Panc1 (cell line): ENCODE results near the gene RFT1. TPM values are rescaled to one million over a fixed set of nuclear protein-coding genes. Genes with fewer than 3 reads are reported as not detected.

Experiments
- ATAC-seq: fragments of 200-7000 bp; cut with Tn5 transposase; 2 replicates; pipeline ENCODE4 v1.9.1; 2020; ENCODE audit warnings: mild to moderate bottlenecking, moderate library complexity
- BruUV-seq: library from RNA; stranded (reverse); fragments of 400-500 nt; replicated peaks from 2 replicates; lab custom pipeline; 2021; lab: Mats Ljungman, UMichigan
- CTCF ChIA-PET: fragments of 300-600 bp; sonication (Branson Sonifier 250); formaldehyde crosslinking; loops from one replicate; lab custom pipeline; 2022; ENCODE audit warnings: antibody characterized with exemption; lab: Charles Lee
- POLR2A ChIA-PET: fragments of 300-600 bp; sonication (Branson Sonifier 250); formaldehyde crosslinking; loops from one replicate; lab custom pipeline; 2022; ENCODE audit warnings: antibody characterized with exemption; lab: Charles Lee
- DNase-seq: peaks from one replicate; pipeline ENCODE4 v3.0.0-alpha.2; 2010; ENCODE audit warnings: low read depth, low spot score
- H3K27ac ChIP-seq: 2 replicates; pipeline ENCODE4 v1.5.1; 2011; ENCODE audit warnings: mild to moderate bottlenecking, low read length, inconsistent platforms
- H3K27me3 ChIP-seq: fragments of 200-500 bp; sonication (Bioruptor generic); 2 replicates; pipeline ENCODE4 v1.6.0; 2014; ENCODE audit warnings: low read length, inconsistent platforms; ENCODE audit not compliant: control insufficient read depth, insufficient read depth
- H3K36me3 ChIP-seq: fragments of 200-500 bp; sonication (Bioruptor generic); 2 replicates; pipeline ENCODE4 v1.5.1; 2014; ENCODE audit warnings: inconsistent platforms, mild to moderate bottlenecking, low read length, moderate library complexity; ENCODE audit not compliant: control insufficient read depth, insufficient read depth
- H3K4me1 ChIP-seq: 2 replicates; pipeline ENCODE4 v1.5.1; 2011; ENCODE audit warnings: inconsistent platforms, mild to moderate bottlenecking, low read length, moderate library complexity; ENCODE audit not compliant: control insufficient read depth, insufficient read depth
- H3K4me3 ChIP-seq, 2 experiments: 2 replicates each; pipeline ENCODE4 v1.5.1; 2011 to 2012; ENCODE audit warnings: low read depth in 2 of 2, low read length in 2 of 2, mild to moderate bottlenecking in 2 of 2, inconsistent platforms in 1 of 2, moderate library complexity in 1 of 2
- H3K9me3 ChIP-seq: fragments of 200-500 bp; sonication (Bioruptor generic); 2 replicates; pipeline ENCODE4 v1.5.1; 2014; ENCODE audit warnings: low read depth, mild to moderate bottlenecking, inconsistent platforms, low read length, moderate library complexity; ENCODE audit not compliant: control insufficient read depth, insufficient read depth
- CTCF ChIP-seq: fragments of 450-650 bp; IDR thresholded peaks from 2 replicates; pipeline ENCODE4 v1.5.1; 2017; ENCODE audit warnings: mild to moderate bottlenecking
- POLR2AphosphoS5 ChIP-seq: IDR thresholded peaks from 2 replicates; pipeline ENCODE4 v1.6.1; 2012; ENCODE audit warnings: mild to moderate bottlenecking, low read depth, low read length, moderate library complexity
- REST ChIP-seq, 2 experiments: IDR thresholded peaks; 2 replicates each; pipeline ENCODE4 v1.6.1; 2011 to 2012; ENCODE audit warnings: low read depth in 2 of 2, control low read depth in 1 of 2, low read length in 1 of 2, mild to moderate bottlenecking in 1 of 2, moderate library complexity in 1 of 2; ENCODE audit not compliant: insufficient read depth in 1 of 2
- SIN3A ChIP-seq: IDR thresholded peaks from 2 replicates; pipeline ENCODE4 v1.6.1; 2012; ENCODE audit warnings: low read depth, mild to moderate bottlenecking, low read length, moderate library complexity, borderline replicate concordance; ENCODE audit not compliant: insufficient read depth
- TCF7L2 ChIP-seq: IDR thresholded peaks from 2 replicates; pipeline ENCODE4 v1.6.1; 2011; ENCODE audit warnings: mild to moderate bottlenecking, low read depth, low read length, inconsistent platforms
- in situ Hi-C: cut with HindIII; loops from 2 replicates; pipeline ENCODE4 v1.10.0; 2016; ENCODE audit warnings: low sequenced_read_pairs, low pct_unique_long_range_greater_than_20kb
- intact Hi-C: fragments of 100-400 bp; cut with micrococcal nuclease; formaldehyde crosslinking; loops from one replicate; pipeline ENCODE4 v1.10.0; 2022; ENCODE audit not compliant: unreplicated experiment
- total RNA-seq: library from RNA; stranded (reverse); gene quantifications from one replicate; pipeline ENCODE4 v1.2.1, GENCODE V29; 2021; ENCODE audit not compliant: unreplicated experiment

RFT1 gene
- total RNA-seq, 1 experiment from 2014 or later = 21.0 TPM

GRCh38 chr3:53065841-53066480 is 64.3 kb downstream of the RFT1 start:
- H3K36me3 ChIP-seq = no peaks in the 10 kb centered on the region
- ATAC-seq = no peak
- TF ChIP-seq CTCF = no peak
- TF ChIP-seq SIN3A = no peak
- no peak for TF ChIP-seq REST (IDR thresholded peaks at IDR 0.05; ENCODE audit: insufficient read depth in 1 of 2, low read depth in 2 of 2, low read length in 1 of 2)
- no peak for TF ChIP-seq POLR2AphosphoS5
- no peak for TF ChIP-seq TCF7L2
- in situ Hi-C loops = no loop called here
- POLR2A ChIA-PET = no interaction called here
- H3K9me3 ChIP-seq = no peaks in the 10 kb centered on the region
- no peak overlapping the region for H3K4me3 ChIP-seq
- intact Hi-C loops = no loop called here
- H3K27ac ChIP-seq = no peak overlapping the region
- CTCF ChIA-PET = no interaction called here
- no TSS peak for BruUV-seq
- H3K4me1 ChIP-seq = no peaks in the 10 kb centered on the region
- H3K27me3 ChIP-seq = no peaks in the 10 kb centered on the region; the same call in 1 of the 2 replicates
- DNase-seq = no peak

- intact Hi-C loops = no loop called here
- ATAC-seq (no peak), DNase-seq (no peak)
- ChIA-PET POLR2A (no interaction called here), CTCF (no interaction called here)
- no peak overlapping the region for H3K4me3 ChIP-seq
- no peak overlapping the region for H3K27ac ChIP-seq
- no peaks in the 10 kb centered on the region; the same call in 1 of the 2 replicates for H3K27me3 ChIP-seq
- no peaks in the 10 kb centered on the region for H3K9me3 ChIP-seq
- H3K36me3 ChIP-seq = no peaks in the 10 kb centered on the region
- no peaks in the 10 kb centered on the region for H3K4me1 ChIP-seq
- in situ Hi-C loops = no loop called here
- TF ChIP-seq REST (IDR thresholded peaks at IDR 0.05; ENCODE audit: insufficient read depth in 1 of 2, low read depth in 2 of 2, low read length in 1 of 2) (no peak), TCF7L2 (no peak), SIN3A (no peak), POLR2AphosphoS5 (no peak), CTCF (no peak)
- no TSS peak for BruUV-seq
These were observed 67.3 kb downstream of the RFT1 start for GRCh38 chr3:53062905-53063304.
